Muscle of back (tissue), 13 donors: Measurements from ENCODE around the gene SLC31A2. TPM values are rescaled to one million over a fixed set of nuclear protein-coding genes. Genes with fewer than 3 reads are reported as not detected.
"Not testable (repeated sequence)": the region's sequence is repeated elsewhere in the genome, so short reads cannot be mapped to it uniquely, and the experiment has no call there.

ENCODE experiments used
- DNase-seq, 3 donors: peaks; one replicate each; pipeline versions ENCODE4 v3.0.0 to v3.0.0-alpha.2; 2013
- long read RNA-seq, 9 donors: transcript quantifications; one replicate each; lab custom pipeline, GENCODE V29; 2026
- polyA plus RNA-seq, 10 donors: library from polyadenylated mRNA; unstranded; fragments of 120-200 nt; gene quantifications; one replicate each; pipeline ENCODE4 v1.2.1, GENCODE V29; 2013; ENCODE audit not compliant: insufficient read length in 10 of 10

The SLC31A2 gene, protein sequence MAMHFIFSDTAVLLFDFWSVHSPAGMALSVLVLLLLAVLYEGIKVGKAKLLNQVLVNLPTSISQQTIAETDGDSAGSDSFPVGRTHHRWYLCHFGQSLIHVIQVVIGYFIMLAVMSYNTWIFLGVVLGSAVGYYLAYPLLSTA
- polyA plus RNA-seq, result 1 to 10 TPM; 2.7 to 4.6 (median 3.4) TPM
- long read RNA-seq, donor 1, partial matches to known transcripts, result 0 of 1 reads
- long read RNA-seq, donor 1, other reads (novel, unspliced or antisense), result 0 of 1 reads
- long read RNA-seq, donor 2, partial matches to known transcripts, result 0 of 1 reads
- long read RNA-seq, donor 2, other reads (novel, unspliced or antisense), result 0 of 1 reads
- long read RNA-seq, donor 3, result 0 reads
- long read RNA-seq, donor 4, partial matches to known transcripts, result 0 of 3 reads
- long read RNA-seq, donor 4, other reads (novel, unspliced or antisense), result 0 of 3 reads
- long read RNA-seq, donor 5, partial matches to known transcripts, result 0 of 2 reads
- long read RNA-seq, donor 5, other reads (novel, unspliced or antisense), result 0 of 2 reads
- long read RNA-seq, donor 6, partial matches to known transcripts, result 0 of 2 reads
- long read RNA-seq, donor 6, other reads (novel, unspliced or antisense), result 0 of 2 reads
- long read RNA-seq, donor 7, result 0 reads
- long read RNA-seq, donor 8, partial matches to known transcripts, result 0 of 2 reads
- long read RNA-seq, donor 8, other reads (novel, unspliced or antisense), result 0 of 2 reads
- long read RNA-seq, donor 9, result 0 reads

GRCh38 chr9:113150670-113151611 lies at the start of gene SLC31A2:
Gene SLC31A2, plus strand, starts transcription at chr9:113151007. Its CDS starts 68 bp downstream, at chr9:113151075.
- peak; percentile 77 to 94 (median 85) for DNase-seq

DNA sequence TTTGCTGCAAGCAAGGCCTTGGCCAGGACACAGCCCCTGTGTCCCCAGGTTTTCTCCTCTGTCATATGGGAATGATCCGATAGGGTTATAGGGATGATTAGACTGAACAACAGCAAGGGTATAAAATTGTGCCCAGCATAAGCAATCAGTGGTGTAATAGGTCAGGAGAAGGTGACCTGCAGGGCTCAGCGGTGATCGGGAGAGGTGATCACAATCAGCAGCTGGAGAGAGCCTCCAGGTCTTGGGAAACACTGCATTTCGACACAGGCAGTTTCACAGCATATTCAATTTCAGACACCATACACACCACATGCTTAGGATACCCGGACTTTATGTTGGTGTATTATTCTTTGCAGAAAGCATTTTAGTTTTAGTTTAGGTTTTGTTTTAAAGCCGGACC lies 45.5 kb upstream of the SLC31A2 start:
- DNase-seq, result not testable (repeated sequence)

DNA sequence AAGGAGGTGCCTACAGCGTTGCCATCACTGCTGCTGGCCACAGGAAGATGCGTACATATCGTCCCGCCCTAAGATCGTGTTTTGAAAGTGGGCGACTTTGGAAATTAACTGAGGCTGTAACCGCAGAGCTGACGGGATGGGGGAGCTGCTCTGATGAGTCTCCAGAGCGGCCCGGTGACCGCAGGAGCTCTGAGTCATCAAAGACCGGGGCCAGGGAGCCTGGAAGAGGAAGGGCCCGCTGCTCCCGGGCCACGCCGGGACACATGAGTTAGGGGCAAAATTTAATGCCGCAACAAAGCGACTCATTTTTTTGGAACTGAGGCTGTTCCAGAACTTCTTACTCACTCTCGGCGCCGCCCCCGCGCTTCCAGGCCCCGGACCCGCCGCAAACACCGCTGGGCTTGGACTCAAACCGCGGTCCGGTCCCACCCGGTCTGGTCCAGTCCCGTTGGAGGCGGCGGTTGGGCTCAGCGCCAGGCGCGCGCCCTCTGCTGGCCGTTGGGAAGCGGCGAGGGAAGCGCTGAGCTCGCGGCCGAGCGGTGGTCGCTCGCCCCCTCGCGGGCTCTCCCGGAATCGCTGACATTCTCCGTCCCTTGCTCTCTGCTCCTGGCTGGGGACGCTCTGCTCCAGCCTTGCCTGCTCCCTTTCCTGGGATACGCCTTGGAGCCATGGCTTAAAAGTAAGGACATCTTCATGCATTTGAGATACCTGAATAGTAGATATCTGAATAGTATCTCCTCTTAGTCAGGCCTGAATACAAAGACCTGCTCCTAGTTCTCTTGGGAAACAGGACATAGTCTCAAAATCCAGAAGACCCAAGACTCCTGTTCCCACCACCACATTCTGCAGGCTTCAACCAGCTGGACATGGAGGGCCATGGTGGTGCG lies 39.5 kb upstream of the SLC31A2 start:
- DNase-seq, result peak in 1 of 3 donors; percentile 7

- DNase-seq, result peak in 1 of 3 donors; percentile 7
Measured at GRCh38 chr9:113112706-113113510, 37.9 kb upstream of the SLC31A2 start.

DNA sequence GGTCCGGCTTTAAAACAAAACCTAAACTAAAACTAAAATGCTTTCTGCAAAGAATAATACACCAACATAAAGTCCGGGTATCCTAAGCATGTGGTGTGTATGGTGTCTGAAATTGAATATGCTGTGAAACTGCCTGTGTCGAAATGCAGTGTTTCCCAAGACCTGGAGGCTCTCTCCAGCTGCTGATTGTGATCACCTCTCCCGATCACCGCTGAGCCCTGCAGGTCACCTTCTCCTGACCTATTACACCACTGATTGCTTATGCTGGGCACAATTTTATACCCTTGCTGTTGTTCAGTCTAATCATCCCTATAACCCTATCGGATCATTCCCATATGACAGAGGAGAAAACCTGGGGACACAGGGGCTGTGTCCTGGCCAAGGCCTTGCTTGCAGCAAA lies 32.0 kb upstream of the SLC31A2 start:
- DNase-seq, result not testable (repeated sequence)

DNA sequence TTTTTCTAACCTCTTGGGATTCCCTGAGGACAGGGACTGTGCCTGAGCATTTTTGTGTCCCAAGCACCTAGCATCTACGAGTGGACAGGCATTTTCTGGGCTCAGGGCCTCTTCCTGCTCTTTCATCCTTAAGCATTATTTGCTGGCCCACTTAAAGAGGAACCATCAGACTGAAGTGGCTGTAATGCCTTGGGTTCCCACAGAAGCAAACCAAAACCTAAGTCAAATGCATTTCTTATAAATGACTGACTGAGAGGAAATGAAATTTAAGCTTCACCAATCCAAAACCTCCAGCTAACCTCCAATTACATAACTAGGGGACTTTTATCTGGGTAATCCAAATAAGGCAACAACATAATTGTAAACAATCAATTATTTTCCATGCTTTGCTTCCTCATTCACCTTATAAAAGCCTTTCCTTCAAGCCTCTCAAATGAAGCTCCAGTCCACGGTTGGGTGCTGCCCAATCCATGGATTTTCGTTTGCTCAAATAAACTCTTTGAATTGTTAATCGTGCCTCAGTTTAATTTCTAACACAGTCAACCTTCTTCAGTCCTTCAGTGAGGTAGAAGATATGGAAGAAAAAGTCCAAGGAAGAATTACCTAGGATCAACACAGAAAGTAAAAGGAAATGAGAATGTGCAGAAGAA lies 25.3 kb upstream of the SLC31A2 start:
- no peak for DNase-seq

- DNase-seq, result no peak
Measured at GRCh38 chr9:113129466-113129865, 21.3 kb upstream of the SLC31A2 start.

- no peak for DNase-seq
Measured at GRCh38 chr9:113129884-113130283, 20.9 kb upstream of the SLC31A2 start.

DNA sequence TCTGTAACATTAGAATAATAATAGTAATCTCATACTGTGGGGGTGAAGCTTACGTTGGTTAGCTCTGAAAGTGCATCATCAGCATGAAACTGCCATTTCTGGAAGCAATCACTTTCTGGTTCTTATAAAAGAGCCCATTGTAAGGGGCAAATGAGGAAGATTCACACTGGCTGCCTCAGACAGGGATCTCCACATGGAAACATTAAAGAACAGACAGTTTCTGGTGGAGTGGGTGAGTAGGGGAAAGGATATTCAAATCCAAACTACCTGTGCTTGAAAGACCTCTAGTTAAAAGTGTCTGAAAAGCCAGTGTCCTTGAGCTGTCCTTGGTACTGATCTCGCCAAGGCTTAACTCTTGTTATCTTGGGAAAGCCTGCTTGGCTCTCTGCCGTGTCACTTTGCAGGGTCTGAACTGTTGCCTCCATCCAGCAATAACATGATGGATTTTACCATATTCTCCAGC lies 19.1 kb upstream of the SLC31A2 start:
- peak in 1 of 3 donors; percentile 28 for DNase-seq

GRCh38 chr9:113137196-113138168 lies 13.3 kb upstream of the SLC31A2 start:
- no peak for DNase-seq

DNA sequence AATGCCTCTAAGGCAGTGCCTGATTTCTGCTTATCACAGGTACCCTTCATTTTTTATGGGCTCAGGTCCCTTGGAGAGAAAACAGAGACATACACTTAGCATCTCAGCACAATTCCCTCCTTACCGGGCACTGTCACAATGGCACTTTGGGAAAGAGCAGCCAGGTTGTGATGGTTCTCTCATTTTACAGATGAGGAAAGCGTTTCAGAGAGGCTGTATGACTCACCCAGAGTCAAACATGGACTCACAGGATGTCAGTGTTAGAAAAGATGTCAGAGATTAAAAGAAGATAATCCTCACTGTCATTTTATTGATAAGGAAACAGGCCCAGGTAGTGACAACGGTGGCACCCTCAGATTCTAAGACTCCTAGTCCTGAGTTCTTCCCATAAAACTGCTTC lies 12.0 kb upstream of the SLC31A2 start:
- no peak for DNase-seq

GRCh38 chr9:113139225-113139829 lies 11.5 kb upstream of the SLC31A2 start:
- no peak for DNase-seq

DNA sequence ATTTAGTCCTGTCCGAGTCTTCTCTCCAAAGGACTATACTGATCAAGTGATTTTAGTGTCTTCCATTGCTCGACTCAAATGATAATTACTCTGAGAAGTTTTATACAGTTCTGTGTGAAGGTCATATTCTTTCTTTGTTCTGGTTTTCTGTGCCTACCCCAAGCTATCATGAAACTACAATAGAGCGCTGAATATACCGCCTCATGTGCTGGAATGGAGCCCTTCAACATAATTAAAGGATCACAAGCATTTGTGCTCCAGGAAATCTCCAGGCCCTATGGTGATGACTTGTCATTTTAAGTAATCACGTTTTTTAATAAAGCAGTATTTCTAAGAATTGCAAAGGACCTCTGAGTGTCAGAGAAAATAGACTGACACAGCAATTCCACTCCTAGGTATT lies 10.9 kb upstream of the SLC31A2 start:
- no peak for DNase-seq

GRCh38 chr9:113140896-113141295 lies 9.9 kb upstream of the SLC31A2 start:
- not testable (repeated sequence) for DNase-seq

- DNase-seq, result no peak
Measured at GRCh38 chr9:113143432-113144227, 7.2 kb upstream of the SLC31A2 start.

GRCh38 chr9:113148372-113148705 lies 2.5 kb upstream of the SLC31A2 start:
- DNase-seq, result no peak
